Esophagus muscularis mucosa (tissue), 4 donors: ENCODE data around the gene PAQR8. TPM values are rescaled to one million over a fixed set of nuclear protein-coding genes. Genes with fewer than 3 reads are reported as not detected.
"Not testable (repeated sequence)": the region's sequence is repeated elsewhere in the genome, so short reads cannot be mapped to it uniquely, and the experiment has no call there.

Experiments
- DNase-seq: peaks from one replicate; pipeline ENCODE4 v3.0.0-alpha.2; 2017; ENCODE audit errors: extremely low spot score
- H3K27ac ChIP-seq, 4 donors: fragments of 200-600 bp; sonication (generic); replicated peaks in 1 of 4; 1 replicate in 3 of 4; 2 replicates in 1 of 4; pipeline ENCODE4 v1.5.1; 2016 to 2019; ENCODE audit warnings: mild to moderate bottlenecking in 1 of 4
- H3K27me3 ChIP-seq, 4 donors: fragments of 200-600 bp; sonication (generic); one replicate each; pipeline versions ENCODE4 v1.5.1 to v1.6.0; 2016 to 2019
- H3K36me3 ChIP-seq, 4 donors: fragments of 200-600 bp; sonication (generic); one replicate each; pipeline ENCODE4 v1.5.1; 2016 to 2019
- H3K4me1 ChIP-seq, 4 donors: fragments of 200-600 bp; sonication (generic); one replicate each; pipeline ENCODE4 v1.5.1; 2016 to 2019
- H3K4me3 ChIP-seq, 4 donors: fragments of 200-600 bp; sonication (generic); 1 replicate in 2 of 4; 2 replicates in 2 of 4; pipeline ENCODE4 v1.5.1; 2016 to 2019; ENCODE audit warnings: mild to moderate bottlenecking in 4 of 4, moderate library complexity in 1 of 4
- H3K9me3 ChIP-seq, 4 donors: fragments of 200-600 bp; sonication (generic); 1 replicate in 3 of 4; 2 replicates in 1 of 4; pipeline ENCODE4 v1.5.1; 2016 to 2019
- EP300 ChIP-seq: sonication (generic); formaldehyde crosslinking; IDR thresholded peaks from one replicate; pipeline ENCODE4 v1.6.1; 2017; ENCODE audit warnings: antibody characterized with exemption
- POLR2A ChIP-seq: fragments of 450-650 bp; IDR thresholded peaks from one replicate; pipeline ENCODE4 v1.6.1; 2017; ENCODE audit warnings: antibody characterized with exemption, moderate library complexity, mild to moderate bottlenecking, low read depth
- POLR2AphosphoS5 ChIP-seq, 2 donors: sonication (generic); formaldehyde crosslinking; IDR thresholded peaks; one replicate each; pipeline ENCODE4 v1.6.1; 2017; ENCODE audit warnings: antibody characterized with exemption in 2 of 2
- WGBS: methylation state at CpG from one replicate; pipeline ENCODE4 v1.1.5; 2018; 5-methylcytosine and 5-hydroxymethylcytosine counted together
- intact Hi-C: fragments of 100-400 bp; cut with DNase I; formaldehyde crosslinking; loops from one replicate; pipeline ENCODE4 v1.15.1; 2023
- total RNA-seq, 4 donors: library from RNA; depleted of rRNA; stranded (reverse); fragments of >200 nt; gene quantifications; one replicate each; pipeline versions ENCODE4 v1.1.0 to v1.2.1, GENCODE V29; 2016
- TF ChIP-seq, protein P1 (sequence below), 3 experiments: fragments of 200-600 bp in 2 of 3; fragments of 450-650 bp in 1 of 3; sonication (generic) in 2 of 3; IDR thresholded peaks; one replicate each; pipeline ENCODE4 v1.5.1; 2017 to 2019; ENCODE audit warnings: antibody characterized with exemption in 3 of 3, mild to moderate bottlenecking in 2 of 3, moderate library complexity in 1 of 3

PAQR8 gene
- total RNA-seq, 4 donors from 2014 or later, result 11.1 to 32.5 (median 14.2) TPM

DNA sequence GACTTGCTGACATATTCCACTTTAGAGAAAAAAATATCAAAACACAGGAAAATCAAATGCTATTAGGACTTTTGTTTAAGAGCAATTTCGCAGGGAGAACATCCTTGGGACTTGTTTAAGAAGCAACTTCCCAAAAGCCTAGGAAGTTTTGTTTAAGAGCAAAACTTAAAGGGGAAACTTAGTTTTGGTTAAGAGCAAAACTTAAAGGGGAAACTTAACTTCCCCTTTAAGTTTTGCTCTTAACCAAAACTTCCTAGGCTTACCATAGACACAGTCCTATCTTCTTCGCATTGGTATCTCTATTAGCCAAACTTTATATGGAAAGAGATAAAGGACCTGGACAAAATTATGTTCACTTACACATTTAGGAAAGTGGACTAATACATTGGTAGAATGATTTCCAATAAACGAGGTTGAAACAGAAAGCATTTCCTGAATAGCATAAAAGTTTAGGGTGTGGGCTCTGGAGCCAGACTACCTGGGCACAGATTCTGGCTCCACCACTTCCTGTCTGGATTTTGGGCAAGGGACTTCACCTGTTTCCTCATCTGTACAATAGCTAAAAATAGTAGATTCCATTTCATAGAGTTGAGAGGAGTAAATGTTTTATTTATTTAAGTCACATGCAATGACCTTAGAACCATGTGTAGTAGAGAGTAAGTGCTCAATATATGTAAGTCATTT, 15.7 kb downstream of the PAQR8 start:
- Histone ChIP-seq H3K36me3 (no peaks in the 10 kb centered on the region), H3K27ac (peak overlapping the region in 1 of 4 donors; percentile 28), H3K4me1 (peaks cover 3 to 22% (median 10%) of the 10 kb centered on the region in 4 donors), H3K4me3 (no peak overlapping the region), H3K9me3 (no peaks in the 10 kb centered on the region), H3K27me3 (no peaks in the 10 kb centered on the region)
- 69% methylated on average over 3 of the region's 3 CpGs for WGBS
- TF ChIP-seq POLR2A, result no peak
- intact Hi-C loops, result no loop called here
- DNase-seq, result no peak

DNA sequence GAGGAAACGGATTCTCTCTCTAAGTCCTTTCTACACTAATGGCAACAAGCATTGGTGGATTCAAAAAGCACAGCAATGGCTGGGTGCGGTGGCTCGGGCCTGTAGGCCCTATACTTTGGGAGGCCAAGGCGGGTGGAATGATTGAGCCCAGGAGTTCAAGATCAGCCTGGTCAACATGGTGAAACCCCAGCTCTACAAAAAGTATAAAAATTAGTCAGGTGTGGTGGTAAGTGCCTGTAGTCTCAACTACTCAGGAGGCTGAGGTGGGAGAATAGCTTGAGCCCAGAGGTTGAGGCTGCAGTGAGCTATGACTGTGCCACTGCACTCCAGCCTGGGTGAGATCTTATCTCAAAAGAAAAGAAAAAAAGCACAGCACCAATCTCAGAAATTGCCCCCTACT, 19.3 kb downstream of the PAQR8 start:
- H3K4me3 ChIP-seq, result no peak overlapping the region
- no peak for DNase-seq
- H3K27ac ChIP-seq, result no peak overlapping the region
- intact Hi-C loops, result no loop called here
- H3K9me3 ChIP-seq, result no peaks in the 10 kb centered on the region
- TF ChIP-seq, protein P1, sequence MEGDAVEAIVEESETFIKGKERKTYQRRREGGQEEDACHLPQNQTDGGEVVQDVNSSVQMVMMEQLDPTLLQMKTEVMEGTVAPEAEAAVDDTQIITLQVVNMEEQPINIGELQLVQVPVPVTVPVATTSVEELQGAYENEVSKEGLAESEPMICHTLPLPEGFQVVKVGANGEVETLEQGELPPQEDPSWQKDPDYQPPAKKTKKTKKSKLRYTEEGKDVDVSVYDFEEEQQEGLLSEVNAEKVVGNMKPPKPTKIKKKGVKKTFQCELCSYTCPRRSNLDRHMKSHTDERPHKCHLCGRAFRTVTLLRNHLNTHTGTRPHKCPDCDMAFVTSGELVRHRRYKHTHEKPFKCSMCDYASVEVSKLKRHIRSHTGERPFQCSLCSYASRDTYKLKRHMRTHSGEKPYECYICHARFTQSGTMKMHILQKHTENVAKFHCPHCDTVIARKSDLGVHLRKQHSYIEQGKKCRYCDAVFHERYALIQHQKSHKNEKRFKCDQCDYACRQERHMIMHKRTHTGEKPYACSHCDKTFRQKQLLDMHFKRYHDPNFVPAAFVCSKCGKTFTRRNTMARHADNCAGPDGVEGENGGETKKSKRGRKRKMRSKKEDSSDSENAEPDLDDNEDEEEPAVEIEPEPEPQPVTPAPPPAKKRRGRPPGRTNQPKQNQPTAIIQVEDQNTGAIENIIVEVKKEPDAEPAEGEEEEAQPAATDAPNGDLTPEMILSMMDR (IDR thresholded peaks at IDR 0.05), result no peak
- TF ChIP-seq POLR2A (no peak), POLR2AphosphoS5 (IDR thresholded peaks at IDR 0.05) (no peak), EP300 (no peak)
- peaks cover 0 to 19% (median 7%) of the 10 kb centered on the region in 4 donors for H3K4me1 ChIP-seq
- H3K36me3 ChIP-seq, result no peaks in the 10 kb centered on the region
- WGBS, result 97% methylated on average over 4 of the region's 4 CpGs
- no peaks in the 10 kb centered on the region for H3K27me3 ChIP-seq

DNA sequence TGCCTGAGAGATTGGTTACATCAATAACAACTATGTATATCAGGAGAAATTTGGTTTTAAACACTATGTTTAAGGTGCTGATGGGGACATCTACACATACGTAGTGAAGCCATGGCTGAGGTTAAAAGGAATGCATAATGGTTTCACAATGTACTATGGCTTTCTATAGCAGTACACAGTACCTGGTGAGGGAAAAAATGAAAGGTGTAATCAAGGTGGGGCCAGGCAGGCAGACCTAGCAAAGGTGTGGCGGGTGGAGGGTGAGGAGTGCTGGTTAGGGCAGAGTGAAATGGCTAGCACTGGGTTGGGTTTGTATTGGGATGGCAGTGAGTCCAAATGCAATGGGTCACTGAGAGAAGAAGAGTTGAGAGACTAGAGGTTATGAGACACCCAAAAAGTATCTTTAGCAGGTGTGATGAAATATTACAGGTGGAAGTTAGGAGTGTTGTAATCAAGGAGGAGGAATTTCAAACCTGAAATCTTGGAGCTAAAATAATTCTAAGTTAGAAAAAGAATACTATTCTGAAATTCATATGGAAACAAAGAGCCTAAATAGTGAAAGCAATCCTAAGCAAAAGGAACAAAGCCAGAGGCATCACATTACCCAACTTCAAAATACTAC, 22.3 kb downstream of the PAQR8 start:
- H3K9me3 ChIP-seq, result no peaks in the 10 kb centered on the region
- WGBS, result 95% methylated on average over 2 of the region's 2 CpGs
- no peak for DNase-seq

DNA sequence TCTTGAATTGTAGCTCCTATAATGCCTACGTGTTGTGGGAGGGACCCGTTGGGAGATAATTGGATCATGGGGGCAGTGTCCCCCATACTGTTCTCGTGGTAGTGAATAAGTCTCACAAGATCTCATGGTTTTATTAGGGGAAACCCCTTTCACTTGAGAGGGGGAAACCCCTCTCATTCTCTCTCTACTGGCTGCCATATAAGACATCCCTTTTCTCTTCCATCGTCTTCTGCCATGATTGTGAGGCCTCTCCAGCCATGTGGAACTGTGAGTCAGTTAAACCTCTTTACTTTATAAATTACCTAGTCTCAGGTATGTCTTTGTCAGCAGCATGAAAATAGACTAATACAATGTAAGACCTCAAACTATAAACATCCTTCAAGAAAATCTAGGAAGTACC, 23.1 kb downstream of the PAQR8 start:
- Histone ChIP-seq H3K4me1 (peaks cover 9 to 27% (median 11%) of the 10 kb centered on the region in 4 donors), H3K9me3 (no peaks in the 10 kb centered on the region), H3K36me3 (no peaks in the 10 kb centered on the region), H3K27ac (no peak overlapping the region), H3K27me3 (no peaks in the 10 kb centered on the region), H3K4me3 (no peak overlapping the region)
- 94% methylated on average over 4 of the region's 4 CpGs for WGBS
- DNase-seq, result no peak
- intact Hi-C loops, result no loop called here
- TF ChIP-seq POLR2A, result no peak
- TF ChIP-seq POLR2AphosphoS5 (IDR thresholded peaks at IDR 0.05), result no peak
- TF ChIP-seq, protein P1 (IDR thresholded peaks at IDR 0.05), result no peak
- TF ChIP-seq EP300, result no peak

More for the DNA sequence above, 22.3 kb downstream of the PAQR8 start:
- Histone ChIP-seq H3K4me1 (peaks cover under 1 to 19% (median 3%) of the 10 kb centered on the region in 4 donors), H3K36me3 (no peaks in the 10 kb centered on the region), H3K27me3 (no peaks in the 10 kb centered on the region), H3K27ac (no peak overlapping the region), H3K4me3 (no peak overlapping the region)
- intact Hi-C loops, result no loop called here
- no peak for TF ChIP-seq POLR2A
- TF ChIP-seq, protein P1 (IDR thresholded peaks at IDR 0.05), result no peak
- TF ChIP-seq EP300, result no peak
- no peak for TF ChIP-seq POLR2AphosphoS5 (IDR thresholded peaks at IDR 0.05)

DNA sequence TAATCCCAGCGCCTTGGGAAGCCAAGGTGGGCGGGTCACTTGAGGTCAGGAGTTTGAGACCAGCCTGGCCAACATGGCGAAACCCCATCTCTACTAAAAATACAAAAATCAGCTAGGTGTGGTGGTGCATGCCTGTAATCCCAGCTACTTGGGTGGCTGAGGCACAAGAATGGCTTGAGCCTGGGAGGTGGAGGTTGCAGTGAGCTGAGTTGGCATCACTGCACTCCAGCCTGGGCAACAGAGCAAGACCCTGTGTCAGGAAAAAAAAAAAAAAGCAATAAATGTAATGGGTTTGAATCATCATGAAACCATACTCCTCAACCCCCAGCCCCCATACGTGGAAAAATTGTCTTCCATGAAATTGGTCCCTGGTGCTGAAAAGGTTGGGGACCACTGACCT, 26.2 kb downstream of the PAQR8 start:
- H3K36me3 ChIP-seq, intact Hi-C loops, H3K27me3 ChIP-seq, H3K4me3 ChIP-seq, DNase-seq, H3K9me3 ChIP-seq: not testable (repeated sequence)
- H3K27ac ChIP-seq, result peak overlapping the region in 1 of 4 donors; percentile 12
- peaks cover 11 to 33% (median 17%) of the 10 kb centered on the region in 4 donors for H3K4me1 ChIP-seq
- 75% methylated on average over 4 of the region's 4 CpGs for WGBS
